ENCODE data around the gene CHRNA1. TPM values are rescaled to one million over a fixed set of nuclear protein-coding genes. Genes with fewer than 3 reads are reported as not detected.

The CHRNA1 gene
- total and polyA plus RNA-seq, 2 experiments from 2014 or later: 0.16 TPM; not detected in 1

- Histone ChIP-seq H3K79me2 (ENCODE audit: insufficient read depth) (no peaks in the 10 kb centered on the region), H3K4me2 (ENCODE audit: unreplicated experiment) (no peak overlapping the region), H3K27me3 (replicated peaks; ENCODE audit: insufficient read depth) (no peaks in the 10 kb centered on the region), H3K27ac (no peak overlapping the region), H3K9ac (no peak overlapping the region), H3K36me3 (ENCODE audit: low read depth) (no peaks in the 10 kb centered on the region), H3K9me2 (ENCODE audit: insufficient read depth) (no peaks in the 10 kb centered on the region), H3F3A (ENCODE audit: insufficient read depth) (no peaks in the 10 kb centered on the region), H3K9me3 (ENCODE audit: low read depth) (no peaks in the 10 kb centered on the region), H3K4me1 (ENCODE audit: insufficient read depth) (no peaks in the 10 kb centered on the region; the same call in 1 of the 2 replicates), H4K20me1 (ENCODE audit: insufficient read depth) (no peaks in the 10 kb centered on the region), H3K4me3 (no peak overlapping the region), H2AFZ (no peak overlapping the region)
- 69 to 70% methylated on average over 5 of the region's 5 CpGs for WGBS, 2 experiments (ENCODE audit: low coverage in 1 of 2, low lambda C conversion rate in 2 of 2, missing lambda C conversion rate in 2 of 2)
- no peak for DNase-seq
- in situ Hi-C loops (cut with MboI): no loop called here
- no peak for TF ChIP-seq EZH2 (IDR thresholded peaks at IDR 0.05; ENCODE audit: insufficient read depth, poor library complexity, severe bottlenecking)
- no peak for TF ChIP-seq EZH2phosphoT487 (IDR thresholded peaks at IDR 0.05; ENCODE audit: insufficient read depth, low read depth)
These were observed 19.1 kb downstream of the CHRNA1 start for GRCh38 chr2:174745142-174745541.

DNA sequence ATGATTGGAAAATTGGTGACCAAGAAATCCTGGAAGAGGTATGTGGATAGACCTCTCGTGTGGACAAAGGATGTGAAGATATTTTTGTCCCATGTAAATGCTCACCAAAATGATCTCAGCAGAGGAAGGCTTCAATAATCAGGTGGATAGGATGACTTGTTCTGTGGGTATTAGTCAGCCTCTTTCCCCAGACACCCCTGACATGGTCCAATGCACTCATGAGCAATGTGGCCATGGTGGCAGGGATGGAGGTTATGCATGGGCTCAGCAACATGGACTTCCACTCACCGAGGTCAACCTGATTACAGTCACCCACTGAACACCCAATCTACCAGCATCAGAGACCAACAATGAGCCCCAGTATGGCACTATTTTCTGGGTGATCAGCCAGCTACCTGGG lies 20.2 kb downstream of the CHRNA1 start:
- no peak for DNase-seq
- H3K4me1 ChIP-seq (ENCODE audit: insufficient read depth): no peaks in the 10 kb centered on the region; the same call in 1 of the 2 replicates
- H4K20me1 ChIP-seq (ENCODE audit: insufficient read depth): no peaks in the 10 kb centered on the region
- H3K79me2 ChIP-seq (ENCODE audit: insufficient read depth): no peaks in the 10 kb centered on the region
- in situ Hi-C loops (cut with MboI): no loop called here
- H3K4me2 ChIP-seq (ENCODE audit: unreplicated experiment): no peak overlapping the region
- no peaks in the 10 kb centered on the region for H3F3A ChIP-seq (ENCODE audit: insufficient read depth)
- H3K9me3 ChIP-seq (ENCODE audit: low read depth): no peaks in the 10 kb centered on the region
- no peaks in the 10 kb centered on the region for H3K36me3 ChIP-seq (ENCODE audit: low read depth)
- 0 out of 2 replicates have a peak, but pooled peaks cover 4% of the 10 kb centered on the region for H3K27me3 ChIP-seq (replicated peaks; ENCODE audit: insufficient read depth)
- no peak overlapping the region for H3K9ac ChIP-seq
- no peak overlapping the region for H3K27ac ChIP-seq
- no peaks in the 10 kb centered on the region for H3K9me2 ChIP-seq (ENCODE audit: insufficient read depth)
- no peak overlapping the region for H3K4me3 ChIP-seq
- no peak overlapping the region for H2AFZ ChIP-seq
- 69 to 75% methylated on average over 2 of the region's 2 CpGs for WGBS, 2 experiments (ENCODE audit: low coverage in 1 of 2, low lambda C conversion rate in 2 of 2, missing lambda C conversion rate in 2 of 2)
- TF ChIP-seq EZH2phosphoT487 (IDR thresholded peaks at IDR 0.05; ENCODE audit: insufficient read depth, low read depth) (no peak), EZH2 (IDR thresholded peaks at IDR 0.05; ENCODE audit: insufficient read depth, poor library complexity, severe bottlenecking) (no peak)

GRCh38 chr2:174740721-174741120 lies 23.6 kb downstream of the CHRNA1 start:
- DNase-seq: no peak
- Histone ChIP-seq H4K20me1 (ENCODE audit: insufficient read depth) (no peaks in the 10 kb centered on the region), H3K4me3 (no peak overlapping the region), H3K4me2 (ENCODE audit: unreplicated experiment) (no peak overlapping the region), H3K27me3 (replicated peaks; ENCODE audit: insufficient read depth) (peaks cover 9% of the 10 kb centered on the region; the same call in 1 of the 2 replicates), H3K79me2 (ENCODE audit: insufficient read depth) (no peaks in the 10 kb centered on the region), H3K36me3 (ENCODE audit: low read depth) (no peaks in the 10 kb centered on the region), H2AFZ (no peak overlapping the region), H3K9ac (no peak overlapping the region), H3K4me1 (ENCODE audit: insufficient read depth) (no peaks in the 10 kb centered on the region), H3F3A (ENCODE audit: insufficient read depth) (no peaks in the 10 kb centered on the region), H3K9me3 (ENCODE audit: low read depth) (no peaks in the 10 kb centered on the region), H3K9me2 (ENCODE audit: insufficient read depth) (no peaks in the 10 kb centered on the region), H3K27ac (no peak overlapping the region)
- in situ Hi-C loops (cut with MboI): no loop called here
- WGBS, 2 experiments (ENCODE audit: low coverage in 1 of 2, low lambda C conversion rate in 2 of 2, missing lambda C conversion rate in 2 of 2): 86 to 96% methylated on average over 3 of the region's 3 CpGs
- TF ChIP-seq EZH2 (IDR thresholded peaks at IDR 0.05; ENCODE audit: insufficient read depth, poor library complexity, severe bottlenecking): no peak
- no peak for TF ChIP-seq EZH2phosphoT487 (IDR thresholded peaks at IDR 0.05; ENCODE audit: insufficient read depth, low read depth)

DNA sequence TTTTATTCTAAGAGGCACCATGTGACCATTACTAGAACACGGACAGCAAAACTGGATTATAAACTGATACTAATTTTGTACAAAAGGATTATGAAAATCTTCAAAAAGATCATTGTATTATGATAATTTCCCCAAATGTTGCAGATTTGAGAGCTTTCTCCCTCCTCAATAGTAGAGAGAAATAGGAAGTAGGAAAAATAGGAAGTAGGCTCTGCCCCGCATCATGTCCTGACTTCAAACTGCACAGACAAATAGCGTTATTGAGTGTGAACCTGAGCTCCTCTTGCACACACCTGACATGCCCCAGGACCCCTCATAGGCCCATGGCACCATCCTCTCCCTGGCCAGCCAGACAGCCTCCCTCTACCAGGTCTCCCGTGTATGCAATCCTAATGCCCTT lies 25.4 kb downstream of the CHRNA1 start:
- H3K4me1 ChIP-seq (ENCODE audit: insufficient read depth): no peaks in the 10 kb centered on the region
- no peak overlapping the region for H3K4me3 ChIP-seq
- peaks cover 9% of the 10 kb centered on the region for H3K27me3 ChIP-seq (replicated peaks; ENCODE audit: insufficient read depth)
- no peak overlapping the region for H3K9ac ChIP-seq
- TF ChIP-seq EZH2 (IDR thresholded peaks at IDR 0.05; ENCODE audit: insufficient read depth, poor library complexity, severe bottlenecking) (no peak), EZH2phosphoT487 (IDR thresholded peaks at IDR 0.05; ENCODE audit: insufficient read depth, low read depth) (no peak)
- no peaks in the 10 kb centered on the region for H3K79me2 ChIP-seq (ENCODE audit: insufficient read depth)
- H3K36me3 ChIP-seq (ENCODE audit: low read depth): no peaks in the 10 kb centered on the region
- no peak overlapping the region for H3K27ac ChIP-seq
- no peak for DNase-seq
- no peaks in the 10 kb centered on the region for H3F3A ChIP-seq (ENCODE audit: insufficient read depth)
- H4K20me1 ChIP-seq (ENCODE audit: insufficient read depth): no peaks in the 10 kb centered on the region
- no peaks in the 10 kb centered on the region for H3K9me2 ChIP-seq (ENCODE audit: insufficient read depth)
- no peak overlapping the region for H2AFZ ChIP-seq
- 66 to 70% methylated on average over 4 of the region's 4 CpGs for WGBS, 2 experiments (ENCODE audit: low coverage in 1 of 2, low lambda C conversion rate in 2 of 2, missing lambda C conversion rate in 2 of 2)
- H3K9me3 ChIP-seq (ENCODE audit: low read depth): no peaks in the 10 kb centered on the region
- in situ Hi-C loops (cut with MboI): no loop called here
- no peak overlapping the region for H3K4me2 ChIP-seq (ENCODE audit: unreplicated experiment)

DNA sequence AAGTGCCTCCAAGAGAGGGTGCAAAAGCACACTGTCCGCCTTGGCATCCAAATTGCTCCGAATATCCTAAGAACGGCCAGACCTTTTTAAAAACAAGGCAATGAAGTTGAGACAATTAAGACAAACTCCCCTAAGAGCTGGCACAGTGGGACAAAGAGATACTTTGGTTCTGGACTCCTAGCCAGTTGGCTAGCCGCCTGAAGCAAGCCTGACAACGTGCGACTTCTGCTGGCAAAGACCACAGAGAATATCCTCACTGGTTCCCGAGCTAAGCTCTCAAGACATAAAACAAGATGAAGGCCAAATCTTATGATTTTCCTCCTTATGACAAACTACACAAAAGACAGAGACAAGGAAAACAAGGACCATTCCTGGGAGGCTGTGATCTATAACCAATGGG lies 32.7 kb downstream of the CHRNA1 start:
- 72 to 75% methylated on average over 7 of the region's 7 CpGs for WGBS, 2 experiments (ENCODE audit: low coverage in 1 of 2, low lambda C conversion rate in 2 of 2, missing lambda C conversion rate in 2 of 2)
- H3K4me1 ChIP-seq (ENCODE audit: insufficient read depth): 0 out of 2 replicates have a peak, but pooled peaks cover 7% of the 10 kb centered on the region
- peaks cover 40% of the 10 kb centered on the region for H3K27me3 ChIP-seq (replicated peaks; ENCODE audit: insufficient read depth)
- no peak for DNase-seq
- no peaks in the 10 kb centered on the region for H4K20me1 ChIP-seq (ENCODE audit: insufficient read depth)
- H3K27ac ChIP-seq: no peak overlapping the region
- H3K4me3 ChIP-seq: no peak overlapping the region
- no peak for TF ChIP-seq EZH2 (IDR thresholded peaks at IDR 0.05; ENCODE audit: insufficient read depth, poor library complexity, severe bottlenecking)
- no peak for TF ChIP-seq EZH2phosphoT487 (IDR thresholded peaks at IDR 0.05; ENCODE audit: insufficient read depth, low read depth)
- H3K9me2 ChIP-seq (ENCODE audit: insufficient read depth): no peaks in the 10 kb centered on the region
- H3K9ac ChIP-seq: no peak overlapping the region
- H3K4me2 ChIP-seq (ENCODE audit: unreplicated experiment): no peak overlapping the region
- no peaks in the 10 kb centered on the region for H3K9me3 ChIP-seq (ENCODE audit: low read depth)
- H3F3A ChIP-seq (ENCODE audit: insufficient read depth): no peaks in the 10 kb centered on the region
- H2AFZ ChIP-seq: no peak overlapping the region
- H3K36me3 ChIP-seq (ENCODE audit: low read depth): no peaks in the 10 kb centered on the region
- in situ Hi-C loops (cut with MboI): no loop called here
- no peaks in the 10 kb centered on the region for H3K79me2 ChIP-seq (ENCODE audit: insufficient read depth)

Measured in GM23248 (cell line).